ENCODE results near the gene GORASP1. TPM values are rescaled to one million over a fixed set of nuclear protein-coding genes. Genes with fewer than 3 reads are reported as not detected.

The GORASP1 gene
- polyA plus RNA-seq (2013, experiment 1 of 2) = 18.3 TPM
- polyA plus RNA-seq (2013, experiment 2 of 2) = 18.3 TPM

- H3K27me3 ChIP-seq (ENCODE audit: control insufficient read depth in 3 of 3, insufficient read depth in 3 of 3, low read depth in 1 of 3, low read length in 3 of 3) = no peaks in the 10 kb centered on the region
- peak within 1 kb of the TSS; percentile 75 to 97 for H3K4me3 ChIP-seq (ENCODE audit: low read length in 2 of 2)
- H3K4ac ChIP-seq (ENCODE audit: low read length) = no peak within 1 kb of the TSS
- peaks cover 3% of the 10 kb centered on the region for H3K79me1 ChIP-seq (ENCODE audit: low read depth, low read length)
- no peak within 1 kb of the TSS for H2BK120ac ChIP-seq (ENCODE audit: low read depth, low read length)
- peaks cover 0 to 6% of the 10 kb centered on the region in 2 donors for H3K36me3 ChIP-seq (replicated peaks in 1 of 2; ENCODE audit: control insufficient read depth in 2 of 2, insufficient read depth in 2 of 2, low read length in 2 of 2)
- H2BK12ac ChIP-seq (ENCODE audit: low read length) = no peak within 1 kb of the TSS
- peak within 1 kb of the TSS; percentile 40 for H2BK15ac ChIP-seq (ENCODE audit: low read length)
- peaks cover 6 to 7% of the 10 kb centered on the region in 2 donors for H3K4me1 ChIP-seq (ENCODE audit: control insufficient read depth in 2 of 2, insufficient read depth in 1 of 2, low read depth in 1 of 2, low read length in 2 of 2)
- peak; percentile 85 for DNase-seq (ENCODE audit: low spot score)
- H2AFZ ChIP-seq (ENCODE audit: low read length) = peak within 1 kb of the TSS; percentile 100
- peak within 1 kb of the TSS; percentile 84 for H3K18ac ChIP-seq (ENCODE audit: low read length)
- no peak within 1 kb of the TSS for H4K8ac ChIP-seq (ENCODE audit: low read depth, low read length)
- H3K14ac ChIP-seq (ENCODE audit: low read length) = peak within 1 kb of the TSS; percentile 10
- no CpG with 5 or more reads among the region's 74 CpGs for WGBS, 2 donors (ENCODE audit: extremely low coverage in 2 of 2, insufficient read length in 2 of 2, insufficient replicate concordance in 1 of 2)
- peak within 1 kb of the TSS; percentile 92 for H3K4me2 ChIP-seq (ENCODE audit: insufficient read depth, low read length, poor library complexity, severe bottlenecking)
- no peak within 1 kb of the TSS for H2AK5ac ChIP-seq (ENCODE audit: low read depth, low read length)
- H3K9me3 ChIP-seq (replicated peaks in 1 of 2; ENCODE audit: control insufficient read depth in 2 of 2, insufficient read depth in 1 of 2, low read depth in 1 of 2, low read length in 2 of 2) = no peaks in the 10 kb centered on the region
- H3K27ac ChIP-seq (replicated peaks; ENCODE audit: low read length) = no peak within 1 kb of the TSS
- H3K9ac ChIP-seq (ENCODE audit: low read depth, low read length, poor library complexity) = peak within 1 kb of the TSS; percentile 98
- no peak within 1 kb of the TSS for H2BK5ac ChIP-seq (ENCODE audit: low read length)
- H4K91ac ChIP-seq (ENCODE audit: low read depth, low read length, poor library complexity) = no peak within 1 kb of the TSS
- peak within 1 kb of the TSS; percentile 68 for H3K23ac ChIP-seq (ENCODE audit: low read depth, low read length, poor library complexity)
These were observed at the start of gene GORASP1, which contains the start of gene TTC21A for GRCh38 chr3:39107388-39108199. TSS of gene GORASP1 (minus strand) at chr3:39107627. CDS start at chr3:39107541, 86 bp downstream. TSS of gene TTC21A (plus strand) at chr3:39107680. CDS start at chr3:39107838, 158 bp downstream.

- H2AK5ac ChIP-seq (ENCODE audit: low read depth, low read length) = no peak overlapping the region
- no peak overlapping the region for H2BK120ac ChIP-seq (ENCODE audit: low read depth, low read length)
- H2BK15ac ChIP-seq (ENCODE audit: low read length) = no peak overlapping the region
- H3K4me1 ChIP-seq (ENCODE audit: control insufficient read depth in 2 of 2, insufficient read depth in 1 of 2, low read depth in 1 of 2, low read length in 2 of 2) = peaks cover 13 to 26% of the 10 kb centered on the region in 2 donors
- H3K4me3 ChIP-seq (ENCODE audit: low read length in 2 of 2) = no peak overlapping the region
- no peak overlapping the region for H3K4me2 ChIP-seq (ENCODE audit: insufficient read depth, low read length, poor library complexity, severe bottlenecking)
- H3K9ac ChIP-seq (ENCODE audit: low read depth, low read length, poor library complexity) = no peak overlapping the region
- H3K9me3 ChIP-seq (replicated peaks in 1 of 2; ENCODE audit: control insufficient read depth in 2 of 2, insufficient read depth in 1 of 2, low read depth in 1 of 2, low read length in 2 of 2) = no peaks in the 10 kb centered on the region
- no peak overlapping the region for H3K27ac ChIP-seq (replicated peaks; ENCODE audit: low read length)
- H2AFZ ChIP-seq (ENCODE audit: low read length) = no peak overlapping the region
- no peak overlapping the region for H3K23ac ChIP-seq (ENCODE audit: low read depth, low read length, poor library complexity)
- no peak overlapping the region for H3K14ac ChIP-seq (ENCODE audit: low read length)
- peaks cover 0 to 19% (median 3%) of the 10 kb centered on the region in 3 experiments for H3K27me3 ChIP-seq (ENCODE audit: control insufficient read depth in 3 of 3, insufficient read depth in 3 of 3, low read depth in 1 of 3, low read length in 3 of 3)
- no CpG with 5 or more reads among the region's 4 CpGs for WGBS, 2 donors (ENCODE audit: extremely low coverage in 2 of 2, insufficient read length in 2 of 2, insufficient replicate concordance in 1 of 2)
- H2BK12ac ChIP-seq (ENCODE audit: low read length) = no peak overlapping the region
- no peaks in the 10 kb centered on the region for H3K79me1 ChIP-seq (ENCODE audit: low read depth, low read length)
- H3K36me3 ChIP-seq (replicated peaks in 1 of 2; ENCODE audit: control insufficient read depth in 2 of 2, insufficient read depth in 2 of 2, low read length in 2 of 2) = no peaks in the 10 kb centered on the region
- no peak overlapping the region for H4K8ac ChIP-seq (ENCODE audit: low read depth, low read length)
- H4K91ac ChIP-seq (ENCODE audit: low read depth, low read length, poor library complexity) = no peak overlapping the region
- H3K18ac ChIP-seq (ENCODE audit: low read length) = no peak overlapping the region
- H2BK5ac ChIP-seq (ENCODE audit: low read length) = no peak overlapping the region
- DNase-seq (ENCODE audit: low spot score) = no peak
- H3K4ac ChIP-seq (ENCODE audit: low read length) = no peak overlapping the region
These were observed 49.0 kb upstream of the GORASP1 start for GRCh38 chr3:39156421-39156820.

GRCh38 chr3:39154280-39155021, 47.0 kb upstream of the GORASP1 start:
- no peak overlapping the region for H3K9ac ChIP-seq (ENCODE audit: low read depth, low read length, poor library complexity)
- H3K4me2 ChIP-seq (ENCODE audit: insufficient read depth, low read length, poor library complexity, severe bottlenecking) = no peak overlapping the region
- peaks cover 0 to 15% (median 3%) of the 10 kb centered on the region in 3 experiments for H3K27me3 ChIP-seq (ENCODE audit: control insufficient read depth in 3 of 3, insufficient read depth in 3 of 3, low read depth in 1 of 3, low read length in 3 of 3)
- peaks cover 30 to 44% of the 10 kb centered on the region in 2 donors for H3K4me1 ChIP-seq (ENCODE audit: control insufficient read depth in 2 of 2, insufficient read depth in 1 of 2, low read depth in 1 of 2, low read length in 2 of 2)
- no peak overlapping the region for H3K4ac ChIP-seq (ENCODE audit: low read length)
- no peak overlapping the region for H2BK15ac ChIP-seq (ENCODE audit: low read length)
- peaks cover 3% of the 10 kb centered on the region for H3K79me1 ChIP-seq (ENCODE audit: low read depth, low read length)
- no peak overlapping the region for H4K91ac ChIP-seq (ENCODE audit: low read depth, low read length, poor library complexity)
- no peak overlapping the region for H3K23ac ChIP-seq (ENCODE audit: low read depth, low read length, poor library complexity)
- H2BK12ac ChIP-seq (ENCODE audit: low read length) = no peak overlapping the region
- no peak overlapping the region for H2BK5ac ChIP-seq (ENCODE audit: low read length)
- H2BK120ac ChIP-seq (ENCODE audit: low read depth, low read length) = no peak overlapping the region
- peak overlapping the region; percentile 49 for H3K18ac ChIP-seq (ENCODE audit: low read length)
- H3K4me3 ChIP-seq (ENCODE audit: low read length in 2 of 2) = peak overlapping the region in 1 of 2 donors; percentile 69
- H3K9me3 ChIP-seq (replicated peaks in 1 of 2; ENCODE audit: control insufficient read depth in 2 of 2, insufficient read depth in 1 of 2, low read depth in 1 of 2, low read length in 2 of 2) = no peaks in the 10 kb centered on the region
- no peak overlapping the region for H4K8ac ChIP-seq (ENCODE audit: low read depth, low read length)
- H3K14ac ChIP-seq (ENCODE audit: low read length) = no peak overlapping the region
- H2AK5ac ChIP-seq (ENCODE audit: low read depth, low read length) = no peak overlapping the region
- no peaks in the 10 kb centered on the region for H3K36me3 ChIP-seq (replicated peaks in 1 of 2; ENCODE audit: control insufficient read depth in 2 of 2, insufficient read depth in 2 of 2, low read length in 2 of 2)
- peak; percentile 39 for DNase-seq (ENCODE audit: low spot score)
- H2AFZ ChIP-seq (ENCODE audit: low read length) = peak overlapping the region; percentile 95
- peak overlapping the region; percentile 59 for H3K27ac ChIP-seq (replicated peaks; ENCODE audit: low read length)
- WGBS, 2 donors (ENCODE audit: extremely low coverage in 2 of 2, insufficient read length in 2 of 2, insufficient replicate concordance in 1 of 2) = no CpG with 5 or more reads among the region's 18 CpGs

GRCh38 chr3:39153977-39154279, 46.5 kb upstream of the GORASP1 start:
- Histone ChIP-seq H2BK5ac (ENCODE audit: low read length) (no peak overlapping the region), H4K8ac (ENCODE audit: low read depth, low read length) (no peak overlapping the region), H3K27ac (replicated peaks; ENCODE audit: low read length) (peak overlapping the region; percentile 59), H3K9me3 (replicated peaks in 1 of 2; ENCODE audit: control insufficient read depth in 2 of 2, insufficient read depth in 1 of 2, low read depth in 1 of 2, low read length in 2 of 2) (no peaks in the 10 kb centered on the region), H3K4me2 (ENCODE audit: insufficient read depth, low read length, poor library complexity, severe bottlenecking) (peak overlapping the region; percentile 60), H2BK120ac (ENCODE audit: low read depth, low read length) (no peak overlapping the region), H3K4ac (ENCODE audit: low read length) (no peak overlapping the region), H2AK5ac (ENCODE audit: low read depth, low read length) (no peak overlapping the region), H2AFZ (ENCODE audit: low read length) (peak overlapping the region; percentile 95), H3K79me1 (ENCODE audit: low read depth, low read length) (peaks cover 3% of the 10 kb centered on the region), H3K14ac (ENCODE audit: low read length) (no peak overlapping the region), H3K27me3 (ENCODE audit: control insufficient read depth in 3 of 3, insufficient read depth in 3 of 3, low read depth in 1 of 3, low read length in 3 of 3) (peaks cover 0 to 10% (median 3%) of the 10 kb centered on the region in 3 experiments), H3K23ac (ENCODE audit: low read depth, low read length, poor library complexity) (peak overlapping the region; percentile 90), H3K18ac (ENCODE audit: low read length) (peak overlapping the region; percentile 51), H2BK12ac (ENCODE audit: low read length) (no peak overlapping the region), H3K4me3 (ENCODE audit: low read length in 2 of 2) (peak overlapping the region; percentile 57 to 71), H3K9ac (ENCODE audit: low read depth, low read length, poor library complexity) (peak overlapping the region; percentile 18), H3K4me1 (ENCODE audit: control insufficient read depth in 2 of 2, insufficient read depth in 1 of 2, low read depth in 1 of 2, low read length in 2 of 2) (peaks cover 30 to 42% of the 10 kb centered on the region in 2 donors), H4K91ac (ENCODE audit: low read depth, low read length, poor library complexity) (no peak overlapping the region), H3K36me3 (replicated peaks in 1 of 2; ENCODE audit: control insufficient read depth in 2 of 2, insufficient read depth in 2 of 2, low read length in 2 of 2) (no peaks in the 10 kb centered on the region), H2BK15ac (ENCODE audit: low read length) (no peak overlapping the region)
- no CpG with 5 or more reads among the region's 9 CpGs for WGBS, 2 donors (ENCODE audit: extremely low coverage in 2 of 2, insufficient read length in 2 of 2, insufficient replicate concordance in 1 of 2)
- DNase-seq (ENCODE audit: low spot score) = no peak

All from neuronal stem cell (in vitro differentiated cells).